Measurements from ENCODE around the gene C22orf31.

Gene C22orf31

GRCh38 chr22:29093501-29094300, 32.1 kb upstream of the C22orf31 start:
- Histone ChIP-seq H3K4me3 (ENCODE audit: low read depth, low read length) (no peak overlapping the region), H3K36me3 (no peaks in the 10 kb centered on the region), H3K27me3 (no peaks in the 10 kb centered on the region), H3K4me1 (no peaks in the 10 kb centered on the region), H3K9me3 (no peaks in the 10 kb centered on the region)
- TF ChIP-seq, protein P1, sequence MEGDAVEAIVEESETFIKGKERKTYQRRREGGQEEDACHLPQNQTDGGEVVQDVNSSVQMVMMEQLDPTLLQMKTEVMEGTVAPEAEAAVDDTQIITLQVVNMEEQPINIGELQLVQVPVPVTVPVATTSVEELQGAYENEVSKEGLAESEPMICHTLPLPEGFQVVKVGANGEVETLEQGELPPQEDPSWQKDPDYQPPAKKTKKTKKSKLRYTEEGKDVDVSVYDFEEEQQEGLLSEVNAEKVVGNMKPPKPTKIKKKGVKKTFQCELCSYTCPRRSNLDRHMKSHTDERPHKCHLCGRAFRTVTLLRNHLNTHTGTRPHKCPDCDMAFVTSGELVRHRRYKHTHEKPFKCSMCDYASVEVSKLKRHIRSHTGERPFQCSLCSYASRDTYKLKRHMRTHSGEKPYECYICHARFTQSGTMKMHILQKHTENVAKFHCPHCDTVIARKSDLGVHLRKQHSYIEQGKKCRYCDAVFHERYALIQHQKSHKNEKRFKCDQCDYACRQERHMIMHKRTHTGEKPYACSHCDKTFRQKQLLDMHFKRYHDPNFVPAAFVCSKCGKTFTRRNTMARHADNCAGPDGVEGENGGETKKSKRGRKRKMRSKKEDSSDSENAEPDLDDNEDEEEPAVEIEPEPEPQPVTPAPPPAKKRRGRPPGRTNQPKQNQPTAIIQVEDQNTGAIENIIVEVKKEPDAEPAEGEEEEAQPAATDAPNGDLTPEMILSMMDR (IDR thresholded peaks at IDR 0.05; ENCODE audit: low read depth, low read length): no peak
- no peak for DNase-seq

- H3K9me3 ChIP-seq: no peaks in the 10 kb centered on the region
- no peaks in the 10 kb centered on the region for H3K36me3 ChIP-seq
- DNase-seq: no peak
- H3K27me3 ChIP-seq: no peaks in the 10 kb centered on the region
- no peaks in the 10 kb centered on the region for H3K4me1 ChIP-seq
- TF ChIP-seq, protein P1 (IDR thresholded peaks at IDR 0.05; ENCODE audit: low read depth, low read length): no peak
- H3K4me3 ChIP-seq (ENCODE audit: low read depth, low read length): no peak overlapping the region
Observed at GRCh38 chr22:29093030-29093429, 31.4 kb upstream of the C22orf31 start.

DNA sequence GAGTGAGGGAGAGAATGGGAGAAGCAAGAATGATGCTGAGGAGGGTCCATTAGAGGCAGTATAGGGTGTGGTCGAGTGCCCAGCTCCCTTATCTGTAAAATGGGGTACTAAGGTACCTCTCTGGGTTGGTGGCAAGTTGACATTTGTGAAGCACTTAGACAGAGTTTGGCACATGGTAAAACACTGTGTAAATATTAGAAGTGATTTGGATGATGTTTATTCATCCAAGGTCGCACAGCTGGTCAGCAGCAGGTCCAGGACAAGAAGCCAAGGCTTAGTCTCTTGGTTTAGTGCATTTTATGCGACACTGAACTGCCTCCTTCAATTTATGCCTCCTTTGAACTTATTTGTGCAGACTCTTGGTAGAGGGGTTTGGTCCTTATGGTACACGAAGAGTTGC, 30.6 kb upstream of the C22orf31 start:
- DNase-seq: no peak
- Histone ChIP-seq H3K27me3 (no peaks in the 10 kb centered on the region), H3K9me3 (no peaks in the 10 kb centered on the region), H3K4me3 (ENCODE audit: low read depth, low read length) (no peak overlapping the region), H3K4me1 (no peaks in the 10 kb centered on the region), H3K36me3 (no peaks in the 10 kb centered on the region)
- TF ChIP-seq, protein P1 (IDR thresholded peaks at IDR 0.05; ENCODE audit: low read depth, low read length): no peak

GRCh38 chr22:29090039-29090438, 28.4 kb upstream of the C22orf31 start:
- Histone ChIP-seq H3K4me3 (ENCODE audit: low read depth, low read length) (no peak overlapping the region), H3K4me1 (no peaks in the 10 kb centered on the region), H3K9me3 (no peaks in the 10 kb centered on the region), H3K36me3 (no peaks in the 10 kb centered on the region), H3K27me3 (no peaks in the 10 kb centered on the region)
- TF ChIP-seq, protein P1 (IDR thresholded peaks at IDR 0.05; ENCODE audit: low read depth, low read length): no peak
- DNase-seq: no peak

DNA sequence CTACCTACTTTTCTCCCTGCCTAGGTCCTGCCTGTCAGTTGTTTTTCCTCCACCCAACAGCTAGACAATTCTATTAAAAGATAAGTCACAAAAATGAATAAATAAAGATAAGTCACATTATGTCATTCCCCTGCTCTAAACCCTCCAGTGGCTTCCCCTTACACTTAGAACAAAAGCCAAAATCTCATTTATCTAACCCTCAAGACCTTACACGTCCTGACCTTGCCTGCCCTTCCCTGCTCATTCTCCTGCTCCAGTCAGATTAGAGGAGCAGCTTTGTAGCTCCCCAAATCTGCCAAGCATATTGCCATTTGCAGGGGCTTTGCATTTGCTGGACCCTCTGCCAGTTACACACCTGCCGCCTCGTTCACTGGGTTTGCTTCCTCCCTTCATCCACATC, 27.9 kb upstream of the C22orf31 start:
- no peaks in the 10 kb centered on the region for H3K27me3 ChIP-seq
- H3K9me3 ChIP-seq: no peaks in the 10 kb centered on the region
- H3K4me1 ChIP-seq: no peaks in the 10 kb centered on the region
- TF ChIP-seq, protein P1 (IDR thresholded peaks at IDR 0.05; ENCODE audit: low read depth, low read length): no peak
- no peaks in the 10 kb centered on the region for H3K36me3 ChIP-seq
- no peak overlapping the region for H3K4me3 ChIP-seq (ENCODE audit: low read depth, low read length)
- DNase-seq: no peak

DNA sequence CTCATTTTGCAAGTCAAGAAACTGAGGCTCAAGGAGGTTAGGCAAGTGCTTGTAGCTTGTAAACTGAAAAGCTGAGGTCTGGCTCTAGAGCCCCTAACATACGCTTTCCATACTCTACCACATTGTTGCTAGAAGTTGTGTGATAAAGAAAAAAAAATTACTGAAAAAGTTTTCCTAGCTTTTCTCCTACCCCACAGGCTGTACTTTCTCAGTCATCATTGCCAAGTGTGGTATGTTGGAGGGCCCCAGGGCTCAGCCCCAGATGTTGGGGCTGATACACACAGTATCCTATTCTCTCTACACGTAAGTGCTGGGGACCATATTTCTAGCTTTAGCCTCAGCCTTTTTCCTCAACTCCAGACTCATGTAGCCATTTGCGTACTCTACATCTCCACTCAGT, 27.2 kb upstream of the C22orf31 start:
- Histone ChIP-seq H3K9me3 (no peaks in the 10 kb centered on the region), H3K4me1 (no peaks in the 10 kb centered on the region), H3K4me3 (ENCODE audit: low read depth, low read length) (no peak overlapping the region), H3K27me3 (no peaks in the 10 kb centered on the region), H3K36me3 (no peaks in the 10 kb centered on the region)
- TF ChIP-seq, protein P1 (IDR thresholded peaks at IDR 0.05; ENCODE audit: low read depth, low read length): no peak
- no peak for DNase-seq
